ENCODE measurements around the gene OTX1.

Gene OTX1

GRCh38 chr2:63081404-63081803 is 30.8 kb downstream of the OTX1 start:
- Histone ChIP-seq H3K9me2 (replicated peaks; ENCODE audit: low read depth, low read length) (no peaks in the 10 kb centered on the region), H3K79me2 (ENCODE audit: insufficient read depth, low read length) (no peaks in the 10 kb centered on the region), H3K9ac (ENCODE audit: low read depth, low read length, poor library complexity, severe bottlenecking) (no peak overlapping the region), H3K4me1 (ENCODE audit: insufficient read depth, low read length, poor library complexity, severe bottlenecking) (peaks cover 3% of the 10 kb centered on the region), H3K4me3 (ENCODE audit: low read length, poor library complexity, severe bottlenecking) (no peak overlapping the region), H3K9me3 (ENCODE audit: insufficient read depth, low read depth, low read length) (no peaks in the 10 kb centered on the region), H3K27me3 (ENCODE audit: insufficient read depth, low read length, poor library complexity, severe bottlenecking) (no peaks in the 10 kb centered on the region), H2AFZ (ENCODE audit: low read length) (no peak overlapping the region), H4K20me1 (ENCODE audit: insufficient read depth, low read length, poor library complexity, severe bottlenecking) (no peaks in the 10 kb centered on the region), H3K36me3 (ENCODE audit: insufficient read depth, low read length) (no peaks in the 10 kb centered on the region), H3F3A (ENCODE audit: low read depth) (no peaks in the 10 kb centered on the region), H3K4me2 (ENCODE audit: low read depth, low read length, poor library complexity, severe bottlenecking) (no peak overlapping the region)
- TF ChIP-seq EZH2phosphoT487 (IDR thresholded peaks at IDR 0.05; ENCODE audit: borderline replicate concordance) (no peak), CTCF (conservative IDR thresholded peaks at IDR 0.05; ENCODE audit: low read length) (no peak)

- Histone ChIP-seq H3K9me3 (ENCODE audit: insufficient read depth, low read depth, low read length) (no peaks in the 10 kb centered on the region), H3K4me2 (ENCODE audit: low read depth, low read length, poor library complexity, severe bottlenecking) (no peak overlapping the region), H2AFZ (ENCODE audit: low read length) (no peak overlapping the region), H3K9ac (ENCODE audit: low read depth, low read length, poor library complexity, severe bottlenecking) (no peak overlapping the region), H3K4me3 (ENCODE audit: low read length, poor library complexity, severe bottlenecking) (no peak overlapping the region), H3K36me3 (ENCODE audit: insufficient read depth, low read length) (no peaks in the 10 kb centered on the region), H4K20me1 (ENCODE audit: insufficient read depth, low read length, poor library complexity, severe bottlenecking) (no peaks in the 10 kb centered on the region), H3K79me2 (ENCODE audit: insufficient read depth, low read length) (no peaks in the 10 kb centered on the region), H3F3A (ENCODE audit: low read depth) (no peaks in the 10 kb centered on the region), H3K27me3 (ENCODE audit: insufficient read depth, low read length, poor library complexity, severe bottlenecking) (no peaks in the 10 kb centered on the region), H3K4me1 (ENCODE audit: insufficient read depth, low read length, poor library complexity, severe bottlenecking) (no peaks in the 10 kb centered on the region), H3K9me2 (replicated peaks; ENCODE audit: low read depth, low read length) (no peaks in the 10 kb centered on the region)
- no peak for TF ChIP-seq CTCF (conservative IDR thresholded peaks at IDR 0.05; ENCODE audit: low read length)
- no peak for TF ChIP-seq EZH2phosphoT487 (IDR thresholded peaks at IDR 0.05; ENCODE audit: borderline replicate concordance)
These were observed 36.1 kb downstream of the OTX1 start for GRCh38 chr2:63086687-63087086.

- Histone ChIP-seq H3K36me3 (ENCODE audit: insufficient read depth, low read length) (no peaks in the 10 kb centered on the region), H3K4me3 (ENCODE audit: low read length, poor library complexity, severe bottlenecking) (no peak overlapping the region), H3K9ac (ENCODE audit: low read depth, low read length, poor library complexity, severe bottlenecking) (no peak overlapping the region), H3K4me2 (ENCODE audit: low read depth, low read length, poor library complexity, severe bottlenecking) (no peak overlapping the region), H3K4me1 (ENCODE audit: insufficient read depth, low read length, poor library complexity, severe bottlenecking) (no peaks in the 10 kb centered on the region), H4K20me1 (ENCODE audit: insufficient read depth, low read length, poor library complexity, severe bottlenecking) (no peaks in the 10 kb centered on the region), H3K79me2 (ENCODE audit: insufficient read depth, low read length) (no peaks in the 10 kb centered on the region), H3K9me3 (ENCODE audit: insufficient read depth, low read depth, low read length) (no peaks in the 10 kb centered on the region), H3F3A (ENCODE audit: low read depth) (no peaks in the 10 kb centered on the region), H3K9me2 (replicated peaks; ENCODE audit: low read depth, low read length) (no peaks in the 10 kb centered on the region), H3K27me3 (ENCODE audit: insufficient read depth, low read length, poor library complexity, severe bottlenecking) (no peaks in the 10 kb centered on the region), H2AFZ (ENCODE audit: low read length) (no peak overlapping the region)
- no peak for TF ChIP-seq CTCF (conservative IDR thresholded peaks at IDR 0.05; ENCODE audit: low read length)
These were observed 41.8 kb downstream of the OTX1 start for GRCh38 chr2:63092401-63092800.

Data from Loucy (cell line).